Keratinocyte (primary cell): Measurements from ENCODE around the gene TRIM29. TPM values are rescaled to one million over a fixed set of nuclear protein-coding genes. Genes with fewer than 3 reads are reported as not detected.

Experiments
- DNase-seq: peaks from one replicate; pipeline ENCODE4 v3.0.0-alpha.2; 2011; ENCODE audit warnings: low read depth, missing footprints, low spot score
- FAIRE-seq: peaks from 2 replicates; lab custom pipeline; 2011; peaks lifted over from hg19 to GRCh38; lab: Jason Lieb, UNC
- H2AFZ ChIP-seq: 2 replicates; pipeline ENCODE4 v1.6.0; 2012; ENCODE audit warnings: low read length, control low read depth, inconsistent platforms; ENCODE audit not compliant: control insufficient read depth
- H3K27ac ChIP-seq: 2 replicates; pipeline ENCODE4 v1.5.1; 2011; ENCODE audit warnings: low read length; ENCODE audit not compliant: control insufficient read depth, insufficient read depth
- H3K27me3 ChIP-seq: 3 replicates; pipeline ENCODE4 v1.6.0; 2011; ENCODE audit warnings: low read length; ENCODE audit not compliant: control insufficient read depth, insufficient read depth; ENCODE audit errors: extremely low read depth
- H3K36me3 ChIP-seq, 2 experiments: 2 replicates in 1 of 2; 3 replicates in 1 of 2; pipeline ENCODE4 v1.5.1; 2011; ENCODE audit warnings: low read length in 2 of 2, mild to moderate bottlenecking in 1 of 2; ENCODE audit not compliant: control insufficient read depth in 2 of 2, insufficient read depth in 2 of 2; ENCODE audit errors: extremely low read depth in 1 of 2
- H3K4me1 ChIP-seq: 3 replicates; pipeline ENCODE4 v1.5.1; 2011; ENCODE audit warnings: low read length; ENCODE audit not compliant: control insufficient read depth, insufficient read depth; ENCODE audit errors: extremely low read depth
- H3K4me2 ChIP-seq: 3 replicates; pipeline ENCODE4 v1.6.0; 2011; ENCODE audit warnings: low read depth, low read length; ENCODE audit not compliant: control insufficient read depth, insufficient read depth; ENCODE audit errors: extremely low read depth
- H3K4me3 ChIP-seq, 3 experiments: fragments of 200-600 bp in 1 of 3; sonication (generic) in 1 of 3; 2 replicates in 2 of 3; 3 replicates in 1 of 3; pipeline ENCODE4 v1.5.1; 2011 to 2016; ENCODE audit warnings: low read length in 3 of 3, mild to moderate bottlenecking in 3 of 3, control low read depth in 2 of 3, inconsistent platforms in 1 of 3, low read depth in 1 of 3, mixed read lengths in 1 of 3, mixed run types in 1 of 3, moderate library complexity in 1 of 3; ENCODE audit not compliant: control insufficient read depth in 2 of 3, insufficient read depth in 2 of 3; ENCODE audit errors: extremely low read depth in 1 of 3
- H3K79me2 ChIP-seq: 2 replicates; pipeline ENCODE4 v1.6.0; 2012; ENCODE audit warnings: low read length; ENCODE audit not compliant: control insufficient read depth, insufficient read depth
- H3K9ac ChIP-seq: 3 replicates; pipeline ENCODE4 v1.6.0; 2011; ENCODE audit warnings: low read length; ENCODE audit not compliant: control insufficient read depth, insufficient read depth; ENCODE audit errors: extremely low read depth
- H3K9me1 ChIP-seq: 3 replicates; pipeline ENCODE4 v1.6.0; 2011; ENCODE audit warnings: low read length; ENCODE audit not compliant: control insufficient read depth, insufficient read depth; ENCODE audit errors: extremely low read depth
- H3K9me3 ChIP-seq: 2 replicates; pipeline ENCODE4 v1.5.1; 2012; ENCODE audit warnings: low read depth, low read length; ENCODE audit not compliant: control insufficient read depth
- H4K20me1 ChIP-seq: 3 replicates; pipeline ENCODE4 v1.6.0; 2011; ENCODE audit warnings: low read length; ENCODE audit not compliant: control insufficient read depth, insufficient read depth; ENCODE audit errors: extremely low read depth
- CTCF ChIP-seq, 3 experiments: IDR thresholded peaks in 1 of 3; conservative IDR thresholded peaks in 1 of 3; optimal IDR thresholded peaks in 1 of 3; 2 replicates in 2 of 3; 3 replicates in 1 of 3; pipeline versions ENCODE3 to v1.5.1; 2011; ENCODE audit warnings: low read length in 3 of 3, mild to moderate bottlenecking in 3 of 3, moderate library complexity in 2 of 3, control low read depth in 1 of 3, inconsistent platforms in 1 of 3; ENCODE audit not compliant: insufficient read depth in 2 of 3; ENCODE audit errors: extremely low read depth in 1 of 3
- EZH2 ChIP-seq: IDR thresholded peaks from one replicate; pipeline ENCODE4 v1.6.1; 2012; ENCODE audit warnings: inconsistent platforms, mild to moderate bottlenecking, low read length, moderate library complexity
- dilution Hi-C: fragments of 300-500 bp; cut with MboI; formaldehyde crosslinking; loops from one replicate; pipeline ENCODE4 v1.7.0; 2020; ENCODE audit warnings: low sequenced_read_pairs; ENCODE audit not compliant: extremely low pct_ligation_motif_present
- polyA plus RNA-seq, 5 experiments: library from polyadenylated mRNA; depleted of rRNA in 3 of 5; stranded (reverse) in 3 of 5; stranded (forward) in 1 of 5; unstranded in 1 of 5; fragments of >200 nt; gene quantifications; 1 replicate in 1 of 5; 2 replicates in 3 of 5; 3 replicates in 1 of 5; pipeline versions ENCODE4 v1.2.1 to v1.2.3, GENCODE V29; 2011 to 2012; ENCODE audit warnings: missing spikeins in 2 of 5, low read depth in 1 of 5, low replicate concordance in 1 of 5

Gene TRIM29
- polyA plus RNA-seq, 1 donor (not counting 4 experiments of a cell fraction or from before 2014, with no cell fraction given), result 463 TPM

- H3K4me2 ChIP-seq, result no peak overlapping the region
- no peak for TF ChIP-seq EZH2
- no peak for TF ChIP-seq CTCF (optimal IDR thresholded peaks at IDR 0.05 in 1 of 3, IDR thresholded peaks at IDR 0.05 in 1 of 3, conservative IDR thresholded peaks at IDR 0.05 in 1 of 3; ENCODE audit: extremely low read depth in 1 of 3, insufficient read depth in 2 of 3, low read length in 3 of 3)
- peaks cover 4% of the 10 kb centered on the region for H3K27me3 ChIP-seq
- H4K20me1 ChIP-seq, result no peaks in the 10 kb centered on the region
- dilution Hi-C loops, result no loop called here
- H3K4me3 ChIP-seq, result no peak overlapping the region
- H3K4me1 ChIP-seq, result no peaks in the 10 kb centered on the region
- no peak overlapping the region for H2AFZ ChIP-seq
- no peaks in the 10 kb centered on the region for H3K9me1 ChIP-seq
- no peaks in the 10 kb centered on the region for H3K36me3 ChIP-seq
- no peak overlapping the region for H3K27ac ChIP-seq
- H3K9ac ChIP-seq, result no peak overlapping the region
- DNase-seq (no peak), FAIRE-seq (no peak)
- H3K9me3 ChIP-seq, result no peaks in the 10 kb centered on the region
- H3K79me2 ChIP-seq, result no peaks in the 10 kb centered on the region
Observed at GRCh38 chr11:120067438-120068113, 70.3 kb downstream of the TRIM29 start.

- H3K9ac ChIP-seq, result no peak overlapping the region
- FAIRE-seq, result no peak
- H3K4me3 ChIP-seq, result no peak overlapping the region
- H3K36me3 ChIP-seq, result no peaks in the 10 kb centered on the region
- dilution Hi-C loops, result no loop called here
- H4K20me1 ChIP-seq, result no peaks in the 10 kb centered on the region
- H3K9me1 ChIP-seq, result no peaks in the 10 kb centered on the region
- no peaks in the 10 kb centered on the region for H3K79me2 ChIP-seq
- H2AFZ ChIP-seq, result no peak overlapping the region
- no peak for DNase-seq
- peaks cover 4% of the 10 kb centered on the region for H3K4me1 ChIP-seq
- no peaks in the 10 kb centered on the region for H3K9me3 ChIP-seq
- no peak for TF ChIP-seq CTCF (optimal IDR thresholded peaks at IDR 0.05 in 1 of 3, IDR thresholded peaks at IDR 0.05 in 1 of 3, conservative IDR thresholded peaks at IDR 0.05 in 1 of 3; ENCODE audit: extremely low read depth in 1 of 3, insufficient read depth in 2 of 3, low read length in 3 of 3)
- no peak for TF ChIP-seq EZH2
- peaks cover 4% of the 10 kb centered on the region for H3K27me3 ChIP-seq
- no peak overlapping the region for H3K27ac ChIP-seq
- H3K4me2 ChIP-seq, result no peak overlapping the region
Observed at GRCh38 chr11:120066738-120067437, 71.0 kb downstream of the TRIM29 start.
